Activated B cell treated with CpG ODN at 0.5 μM for 24 hours (primary cell): ENCODE results near the gene MSH6. TPM values are rescaled to one million over a fixed set of nuclear protein-coding genes. Genes with fewer than 3 reads are reported as not detected.

ENCODE experiments used
- ATAC-seq: fragments of 200-7000 bp; cut with Tn5 transposase; one replicate; pipeline ENCODE4 v1.10.0; 2021; ENCODE audit warnings: low read depth, mild to moderate bottlenecking, moderate library complexity
- CTCF ChIA-PET: fragments of 350-600 bp; sonication (Branson Sonifier 250); formaldehyde crosslinking; loops from one replicate; lab custom pipeline; 2021; ENCODE audit warnings: antibody characterized with exemption; lab: Charles Lee
- POLR2A ChIA-PET: fragments of 350-600 bp; sonication (Branson Sonifier 250); formaldehyde crosslinking; loops from one replicate; lab custom pipeline; 2021; ENCODE audit warnings: antibody characterized with exemption; lab: Charles Lee
- DNase-seq: peaks from one replicate; pipeline ENCODE4 v3.0.0; 2022
- H3K27ac Mint-ChIP-seq: one replicate; pipeline ENCODE4 v1.8.0; 2020; ENCODE audit warnings: mixed read lengths
- H3K27me3 Mint-ChIP-seq: one replicate; pipeline ENCODE4 v1.8.0; 2021; ENCODE audit warnings: mixed read lengths
- H3K36me3 Mint-ChIP-seq: one replicate; pipeline ENCODE4 v1.8.0; 2021; ENCODE audit warnings: low read depth, mixed read lengths
- H3K4me1 Mint-ChIP-seq: one replicate; pipeline ENCODE4 v1.8.0; 2021; ENCODE audit warnings: mixed read lengths
- H3K4me3 Mint-ChIP-seq: one replicate; pipeline ENCODE4 v1.8.0; 2020; ENCODE audit warnings: mild to moderate bottlenecking, mixed read lengths
- H3K9me3 Mint-ChIP-seq: one replicate; pipeline ENCODE4 v1.8.0; 2020; ENCODE audit warnings: mixed read lengths
- intact Hi-C: fragments of 100-400 bp; cut with micrococcal nuclease; formaldehyde crosslinking; loops from one replicate; pipeline ENCODE4 v1.15.1; 2024
- total RNA-seq: library from RNA; stranded (reverse); gene quantifications from 2 replicates; pipeline ENCODE4 v1.2.3, GENCODE V29; 2022
- TF ChIP-seq, protein P1 (sequence below): fragments of 200-600 bp; IDR thresholded peaks from one replicate; pipeline ENCODE4 v1.8.0; 2022; ENCODE audit warnings: antibody characterized with exemption, mild to moderate bottlenecking

The MSH6 gene
- total RNA-seq, 1 donor from 2014 or later, result 40.6 TPM

DNA sequence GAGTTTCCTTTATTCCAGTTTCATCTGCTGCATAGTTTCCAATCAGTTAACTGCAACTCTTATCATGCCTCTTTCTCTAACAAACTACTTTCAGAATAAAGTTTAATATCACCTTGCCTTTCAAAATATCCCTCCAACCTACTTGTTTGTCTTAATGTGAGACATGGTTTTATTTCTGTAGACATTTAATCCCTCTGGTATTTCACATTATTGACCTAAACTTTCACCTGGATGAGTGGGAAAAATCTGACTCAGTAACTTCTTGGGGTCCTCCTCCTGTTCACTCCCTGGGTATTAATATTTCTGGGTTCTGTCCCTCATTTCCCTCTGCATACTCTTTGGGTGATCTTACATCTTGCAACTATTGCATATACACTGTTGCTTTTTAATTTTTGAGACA, 27.9 kb downstream of the MSH6 start:
- TF ChIP-seq, protein P1, sequence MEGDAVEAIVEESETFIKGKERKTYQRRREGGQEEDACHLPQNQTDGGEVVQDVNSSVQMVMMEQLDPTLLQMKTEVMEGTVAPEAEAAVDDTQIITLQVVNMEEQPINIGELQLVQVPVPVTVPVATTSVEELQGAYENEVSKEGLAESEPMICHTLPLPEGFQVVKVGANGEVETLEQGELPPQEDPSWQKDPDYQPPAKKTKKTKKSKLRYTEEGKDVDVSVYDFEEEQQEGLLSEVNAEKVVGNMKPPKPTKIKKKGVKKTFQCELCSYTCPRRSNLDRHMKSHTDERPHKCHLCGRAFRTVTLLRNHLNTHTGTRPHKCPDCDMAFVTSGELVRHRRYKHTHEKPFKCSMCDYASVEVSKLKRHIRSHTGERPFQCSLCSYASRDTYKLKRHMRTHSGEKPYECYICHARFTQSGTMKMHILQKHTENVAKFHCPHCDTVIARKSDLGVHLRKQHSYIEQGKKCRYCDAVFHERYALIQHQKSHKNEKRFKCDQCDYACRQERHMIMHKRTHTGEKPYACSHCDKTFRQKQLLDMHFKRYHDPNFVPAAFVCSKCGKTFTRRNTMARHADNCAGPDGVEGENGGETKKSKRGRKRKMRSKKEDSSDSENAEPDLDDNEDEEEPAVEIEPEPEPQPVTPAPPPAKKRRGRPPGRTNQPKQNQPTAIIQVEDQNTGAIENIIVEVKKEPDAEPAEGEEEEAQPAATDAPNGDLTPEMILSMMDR, result no peak
- Mint-ChIP-seq H3K27me3 (no peaks in the 10 kb centered on the region), H3K9me3 (no peaks in the 10 kb centered on the region), H3K36me3 (peaks cover 90% of the 10 kb centered on the region), H3K4me3 (no peak overlapping the region), H3K27ac (no peak overlapping the region), H3K4me1 (peaks cover 5% of the 10 kb centered on the region)
- ChIA-PET POLR2A (no interaction called here), CTCF (no interaction called here)
- intact Hi-C loops, result no loop called here
- no peak for ATAC-seq
- no peak for DNase-seq

DNA sequence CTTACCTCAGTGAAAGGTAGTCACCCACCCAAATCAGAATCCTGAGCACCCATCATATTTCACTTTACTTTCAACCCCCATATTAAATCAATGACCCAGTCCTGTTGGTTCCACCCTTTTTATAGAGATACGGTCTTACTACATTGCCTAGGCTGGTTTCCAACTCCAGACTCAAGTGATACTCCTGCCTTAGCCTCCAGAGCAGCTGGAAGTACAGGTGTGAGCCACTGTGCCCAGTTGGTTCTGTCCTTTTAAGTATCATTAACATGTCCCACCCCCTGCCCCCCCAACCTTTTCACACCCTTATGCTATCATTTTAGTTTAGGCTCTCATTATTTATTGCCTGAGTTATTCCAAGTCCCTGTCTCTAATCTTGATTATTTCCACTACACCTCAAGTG, 28.7 kb downstream of the MSH6 start:
- intact Hi-C loops, result no loop called here
- H3K4me3 Mint-ChIP-seq, result no peak overlapping the region
- ChIA-PET CTCF (no interaction called here), POLR2A (no interaction called here)
- no peaks in the 10 kb centered on the region for H3K9me3 Mint-ChIP-seq
- H3K27ac Mint-ChIP-seq, result peak overlapping the region; percentile 1
- no peak for DNase-seq
- TF ChIP-seq, protein P1, result no peak
- H3K36me3 Mint-ChIP-seq, result peaks cover 90% of the 10 kb centered on the region
- H3K4me1 Mint-ChIP-seq, result peaks cover 13% of the 10 kb centered on the region
- ATAC-seq, result no peak
- H3K27me3 Mint-ChIP-seq, result no peaks in the 10 kb centered on the region

DNA sequence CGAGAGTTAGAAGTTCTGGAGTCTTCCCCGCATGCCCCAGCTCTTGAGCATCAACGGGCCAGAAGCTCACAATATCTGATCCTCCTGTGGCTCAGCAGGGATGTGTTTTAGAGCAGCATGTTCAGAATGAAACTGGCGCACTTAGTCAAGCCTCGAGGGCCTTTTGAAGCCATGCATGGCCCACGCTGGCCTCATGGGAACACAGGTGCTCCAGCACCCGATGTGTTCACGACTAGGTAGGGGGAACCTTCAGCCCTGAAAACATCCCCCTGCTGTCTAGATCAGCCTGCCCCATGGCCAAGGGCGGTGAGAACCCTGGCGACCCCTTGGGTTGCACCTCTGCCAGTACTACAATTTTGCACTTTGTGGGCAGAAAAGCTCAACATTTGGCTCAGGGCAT, 32.8 kb downstream of the MSH6 start:
- no peaks in the 10 kb centered on the region for H3K27me3 Mint-ChIP-seq
- H3K4me1 Mint-ChIP-seq, result peaks cover 18% of the 10 kb centered on the region
- TF ChIP-seq, protein P1, result no peak
- ChIA-PET POLR2A (interaction anchor here (0.6 to 0.8 kb wide), 2 partner anchors 84 to 90 kb away, joined by 3 to 5 read pairs; no protein-coding TSS in a partner anchor), CTCF (no interaction called here)
- intact Hi-C loops, result loop anchor here (1.0 to 5.0 kb wide), 2 partner anchors 33 to 291 kb away; partner anchors contain the start of gene MSH6
- ATAC-seq (peak; percentile 91), DNase-seq (no peak)
- peaks cover 92% of the 10 kb centered on the region for H3K36me3 Mint-ChIP-seq
- H3K4me3 Mint-ChIP-seq, result no peak overlapping the region
- H3K27ac Mint-ChIP-seq, result peak overlapping the region; percentile 69
- no peaks in the 10 kb centered on the region for H3K9me3 Mint-ChIP-seq

DNA sequence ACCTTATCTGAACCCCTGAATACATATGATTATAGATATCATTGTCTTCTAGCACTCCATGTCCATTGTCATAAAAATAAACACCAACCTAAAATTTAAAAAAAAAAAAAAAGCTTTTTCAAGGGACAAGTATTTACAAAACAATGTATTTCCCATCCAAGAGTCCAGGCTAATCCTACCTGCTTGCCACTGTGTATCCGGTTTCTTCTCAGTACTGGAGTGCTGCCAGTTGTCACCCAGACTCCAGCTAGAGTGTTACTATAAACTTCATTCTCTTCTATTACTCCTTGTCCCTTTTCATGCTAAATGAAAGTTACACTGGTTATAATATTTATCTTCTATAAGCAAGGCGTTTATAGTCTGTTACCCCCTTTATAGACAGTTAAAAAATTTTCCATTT, 35.8 kb downstream of the MSH6 start:
- no peak overlapping the region for H3K27ac Mint-ChIP-seq
- no peaks in the 10 kb centered on the region for H3K27me3 Mint-ChIP-seq
- H3K4me3 Mint-ChIP-seq, result no peak overlapping the region
- no peaks in the 10 kb centered on the region for H3K9me3 Mint-ChIP-seq
- CTCF ChIA-PET, result interaction anchor here (0.7 to 1.0 kb wide), 2 partner anchors 51 to 295 kb away, joined by 3 read pairs; no protein-coding TSS in a partner anchor
- TF ChIP-seq, protein P1, result no peak
- intact Hi-C loops, result loop anchor here (5.0 kb wide), 1 partner anchor 36 kb away; the partner anchor contains the start of gene MSH6
- H3K36me3 Mint-ChIP-seq, result peaks cover 83% of the 10 kb centered on the region
- DNase-seq (no peak), ATAC-seq (no peak)
- peaks cover 18% of the 10 kb centered on the region for H3K4me1 Mint-ChIP-seq
- POLR2A ChIA-PET, result interaction anchor here (0.7 kb wide), 1 partner anchor 11 kb away, joined by 7 read pairs; no protein-coding TSS in a partner anchor

DNA sequence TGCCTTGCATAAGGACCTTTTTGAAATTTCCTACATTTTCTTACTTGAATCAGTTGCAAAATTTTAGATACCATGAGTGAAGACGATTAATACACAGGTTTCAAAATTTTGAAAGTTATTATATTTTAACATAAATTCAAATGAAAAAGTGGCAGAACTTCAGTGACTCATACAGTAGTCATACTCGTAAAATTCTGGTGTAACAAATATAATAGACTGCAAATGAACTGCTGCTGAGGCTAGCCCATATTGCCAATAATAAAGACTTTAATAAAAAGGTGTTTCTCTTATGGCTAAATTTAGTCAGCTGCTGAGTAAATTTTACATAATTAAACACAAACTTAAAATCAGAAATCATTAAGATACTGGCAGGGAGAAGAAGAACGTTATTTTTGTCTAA, 36.9 kb downstream of the MSH6 start:
- ATAC-seq, result no peak
- intact Hi-C loops, result loop anchor here (5.0 kb wide), 1 partner anchor 38 kb away; the partner anchor contains the start of gene MSH6
- H3K27me3 Mint-ChIP-seq, result no peaks in the 10 kb centered on the region
- peaks cover 81% of the 10 kb centered on the region for H3K36me3 Mint-ChIP-seq
- ChIA-PET CTCF (no interaction called here), POLR2A (no interaction called here)
- DNase-seq, result no peak
- no peak overlapping the region for H3K27ac Mint-ChIP-seq
- TF ChIP-seq, protein P1, result no peak
- peaks cover 18% of the 10 kb centered on the region for H3K4me1 Mint-ChIP-seq
- no peak overlapping the region for H3K4me3 Mint-ChIP-seq
- H3K9me3 Mint-ChIP-seq, result no peaks in the 10 kb centered on the region
